ENCODE data around the gene SMARCA4.

SMARCA4 gene

GRCh38 chr19:11010041-11010440 is 49.2 kb downstream of the SMARCA4 start:
- DNase-seq (ENCODE audit: low spot score): no peak

GRCh38 chr19:11012507-11012906 is 51.7 kb downstream of the SMARCA4 start:
- no peak for DNase-seq (ENCODE audit: low spot score)

GRCh38 chr19:11013771-11014170 is 52.9 kb downstream of the SMARCA4 start:
- DNase-seq (ENCODE audit: low spot score): no peak

DNA sequence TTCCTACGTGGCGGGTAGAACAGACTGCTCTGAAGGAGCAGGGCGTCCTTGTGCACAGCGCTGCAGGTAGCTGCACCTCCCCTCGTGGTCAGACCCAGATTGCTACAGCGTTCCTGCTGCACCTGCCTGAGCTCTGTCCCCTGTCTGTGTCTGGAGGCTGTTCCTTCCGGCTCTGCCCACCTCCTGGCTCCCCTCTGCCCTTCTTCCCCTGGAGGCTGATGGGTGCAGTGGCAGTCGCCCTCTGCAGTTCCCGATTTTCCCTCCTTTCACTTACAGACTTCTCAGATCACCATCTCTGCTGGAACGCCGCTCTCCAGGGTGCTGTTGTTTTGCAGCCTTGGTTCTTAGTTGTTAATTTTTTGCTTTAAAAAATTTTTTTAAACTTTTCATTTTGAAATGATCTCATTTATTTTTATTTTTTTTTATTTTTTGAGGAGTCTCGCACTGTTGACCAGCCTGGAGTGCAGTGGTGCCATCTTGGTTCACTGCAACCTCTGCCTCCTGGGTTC is 53.6 kb downstream of the SMARCA4 start:
- DNase-seq (ENCODE audit: low spot score): no peak

GRCh38 chr19:11016631-11017030 is 55.8 kb downstream of the SMARCA4 start:
- no peak for DNase-seq (ENCODE audit: low spot score)

GRCh38 chr19:11017275-11018035 is 56.6 kb downstream of the SMARCA4 start:
- no peak for DNase-seq (ENCODE audit: low spot score)

- DNase-seq (ENCODE audit: low spot score): no peak
Measured at GRCh38 chr19:11018179-11018578, 57.3 kb downstream of the SMARCA4 start.

DNA sequence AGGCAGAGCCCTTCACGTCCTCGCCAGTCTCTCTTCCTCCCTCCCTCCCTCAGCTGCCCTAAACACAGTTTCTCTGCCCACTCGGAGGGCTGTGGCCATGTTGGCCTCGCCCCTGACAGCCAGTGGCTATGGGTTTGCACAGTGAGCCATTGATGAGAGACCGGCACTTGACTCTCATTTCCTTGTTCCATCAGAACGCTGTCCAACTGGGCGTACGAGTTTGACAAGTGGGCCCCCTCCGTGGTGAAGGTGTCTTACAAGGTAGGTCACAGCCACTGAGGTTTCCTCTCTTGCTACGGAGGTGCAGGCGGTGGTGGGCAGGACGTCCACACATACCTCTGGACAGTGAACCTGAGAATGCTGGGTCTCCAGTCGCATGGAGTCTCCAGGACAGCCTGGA is 57.9 kb downstream of the SMARCA4 start:
- DNase-seq (ENCODE audit: low spot score): no peak

- no peak for DNase-seq (ENCODE audit: low spot score)
Measured at GRCh38 chr19:11019262-11019661, 58.4 kb downstream of the SMARCA4 start.

DNA sequence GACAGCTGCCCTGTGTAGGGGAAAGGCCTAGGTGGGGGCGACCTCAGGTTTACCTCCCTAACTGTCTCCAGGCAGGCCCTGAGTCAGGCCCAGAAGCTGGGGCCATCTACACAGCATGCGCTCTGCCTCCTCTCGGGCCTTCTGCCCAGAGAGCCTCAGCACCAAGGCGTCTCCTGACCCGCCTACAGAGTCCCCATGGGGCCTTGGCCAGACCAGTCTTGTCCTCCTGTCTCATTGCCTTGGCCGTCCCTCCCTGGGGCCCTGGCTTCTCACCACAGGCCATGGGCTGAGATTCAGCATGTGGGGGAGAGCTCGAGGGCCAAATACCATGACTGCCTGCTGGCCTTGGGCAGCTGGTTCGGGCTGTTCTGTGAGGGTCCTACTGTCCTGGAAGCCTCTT is 59.0 kb downstream of the SMARCA4 start:
- DNase-seq (ENCODE audit: low spot score): no peak

DNA sequence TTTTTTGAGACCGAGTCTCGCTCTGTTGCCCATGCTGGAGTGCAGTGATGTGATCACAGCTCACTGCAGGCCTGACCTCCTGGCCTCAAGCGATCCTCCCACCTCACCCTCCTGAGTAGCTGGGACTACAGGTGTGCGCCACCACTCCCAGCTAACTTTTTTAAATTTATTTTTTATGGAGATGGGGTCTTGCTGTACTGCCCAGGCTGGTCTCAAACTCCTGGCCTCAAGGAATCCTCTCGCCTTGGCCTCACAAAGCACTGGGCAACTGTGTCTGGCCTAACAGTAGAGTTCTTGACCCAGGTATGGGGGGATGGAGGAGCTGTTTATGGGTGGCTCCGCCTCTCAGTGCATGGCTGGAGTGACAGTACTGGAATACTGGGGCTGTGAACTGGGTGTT is 59.6 kb downstream of the SMARCA4 start:
- DNase-seq (ENCODE audit: low spot score): no peak

- no peak for DNase-seq (ENCODE audit: low spot score)
Measured at GRCh38 chr19:11020982-11021759, 60.3 kb downstream of the SMARCA4 start.

GRCh38 chr19:11021760-11022144 is 60.9 kb downstream of the SMARCA4 start:
- no peak for DNase-seq (ENCODE audit: low spot score)

DNA sequence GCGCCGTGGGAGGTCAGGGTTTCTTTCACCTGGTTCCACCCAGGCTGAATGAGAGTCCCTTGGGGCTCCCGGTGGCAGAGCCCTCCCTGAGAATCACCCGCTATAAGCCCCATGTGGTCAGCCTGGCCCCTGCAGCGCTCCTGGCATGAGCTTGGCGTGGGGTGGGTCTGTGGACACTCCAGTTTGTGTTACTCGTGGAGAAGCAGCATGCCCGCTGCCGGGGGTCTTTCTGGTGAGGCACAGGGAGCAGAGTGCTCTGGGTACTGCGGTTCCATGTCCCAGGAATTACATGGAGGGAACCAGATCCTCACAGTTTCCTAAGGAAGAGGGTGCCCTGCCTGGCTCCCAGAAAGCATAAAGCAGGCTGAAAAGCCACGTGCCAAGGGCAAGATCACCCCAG is 62.2 kb downstream of the SMARCA4 start:
- DNase-seq (ENCODE audit: low spot score): no peak

DNA sequence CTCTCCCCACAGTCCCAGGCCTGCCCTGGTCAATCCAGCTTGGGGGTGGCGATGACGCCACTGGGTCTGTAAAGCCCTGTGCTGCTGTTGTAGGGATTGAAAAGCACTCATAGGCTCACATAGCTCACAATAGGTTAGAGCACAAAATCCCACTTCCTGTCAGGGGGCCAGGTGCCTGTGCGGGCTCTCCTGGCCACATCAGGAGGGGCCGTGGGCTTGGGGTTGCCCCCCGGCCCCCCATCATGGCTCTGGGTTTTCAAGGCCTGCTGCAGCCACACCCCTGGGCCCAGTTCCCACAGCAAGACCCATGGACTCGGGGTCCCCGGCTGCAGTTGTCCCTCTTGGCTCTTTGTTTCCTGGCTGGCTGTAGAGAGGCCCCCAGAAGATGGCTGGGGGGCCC is 62.9 kb downstream of the SMARCA4 start:
- DNase-seq (ENCODE audit: low spot score): no peak

DNA sequence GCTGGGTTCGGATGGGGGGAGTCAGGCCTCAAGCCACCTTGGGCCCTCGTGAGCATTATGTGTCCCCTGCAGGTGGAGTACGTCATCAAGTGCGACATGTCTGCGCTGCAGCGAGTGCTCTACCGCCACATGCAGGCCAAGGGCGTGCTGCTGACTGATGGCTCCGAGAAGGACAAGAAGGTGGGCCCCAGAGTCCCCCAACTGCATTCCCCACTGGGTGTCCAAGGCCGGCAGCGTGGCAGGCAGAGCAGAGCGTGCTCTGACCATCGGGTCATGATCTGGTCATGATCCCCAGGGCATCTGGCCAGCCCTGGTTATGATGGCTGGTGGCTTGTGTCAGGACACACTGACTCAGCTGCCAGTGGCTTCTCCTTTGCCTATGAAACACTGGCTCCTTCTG is 63.4 kb downstream of the SMARCA4 start:
- no peak for DNase-seq (ENCODE audit: low spot score)

GRCh38 chr19:11025006-11025405 is 64.2 kb downstream of the SMARCA4 start:
- no peak for DNase-seq (ENCODE audit: low spot score)

DNA sequence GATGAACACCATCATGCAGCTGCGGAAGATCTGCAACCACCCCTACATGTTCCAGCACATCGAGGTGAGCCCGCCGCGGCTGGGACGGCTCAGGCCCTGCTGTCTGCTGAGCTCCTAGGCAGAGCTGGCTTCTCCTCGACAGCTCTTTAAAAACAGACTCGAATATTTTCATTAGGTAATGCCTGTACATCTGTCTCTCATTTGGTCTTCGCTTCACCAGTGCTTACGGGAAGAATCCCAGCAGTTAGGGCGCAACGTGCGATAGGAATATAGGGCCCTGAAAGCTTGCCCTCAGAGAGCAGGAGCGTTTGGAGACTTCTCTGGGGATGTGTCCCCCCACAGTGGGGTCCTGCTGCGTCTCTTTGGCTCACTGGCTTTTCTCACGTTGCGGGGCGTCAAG is 64.6 kb downstream of the SMARCA4 start:
- no peak for DNase-seq (ENCODE audit: low spot score)

- DNase-seq (ENCODE audit: low spot score): no peak
Measured at GRCh38 chr19:11025997-11026396, 65.2 kb downstream of the SMARCA4 start.

DNA sequence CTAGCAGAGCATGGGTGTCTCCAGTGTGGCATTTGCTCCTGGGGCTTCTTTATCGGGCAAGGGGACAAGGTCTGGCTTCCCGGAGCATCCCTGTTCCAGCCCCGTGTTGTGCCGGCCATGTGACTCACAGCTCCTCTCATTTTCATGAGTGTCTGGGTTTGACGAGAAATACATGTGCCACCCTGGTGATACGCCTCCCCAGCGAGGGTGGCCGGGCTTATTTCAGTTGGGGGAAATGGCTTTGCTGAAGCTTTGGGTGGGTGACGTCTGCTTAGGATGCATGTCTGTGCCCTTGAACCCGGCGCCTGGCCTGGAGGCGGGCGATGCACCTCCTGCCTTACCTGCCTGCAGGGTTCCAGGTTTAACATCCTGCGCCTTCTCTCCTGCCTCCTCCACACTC is 66.6 kb downstream of the SMARCA4 start:
- DNase-seq (ENCODE audit: low spot score): no peak

DNA sequence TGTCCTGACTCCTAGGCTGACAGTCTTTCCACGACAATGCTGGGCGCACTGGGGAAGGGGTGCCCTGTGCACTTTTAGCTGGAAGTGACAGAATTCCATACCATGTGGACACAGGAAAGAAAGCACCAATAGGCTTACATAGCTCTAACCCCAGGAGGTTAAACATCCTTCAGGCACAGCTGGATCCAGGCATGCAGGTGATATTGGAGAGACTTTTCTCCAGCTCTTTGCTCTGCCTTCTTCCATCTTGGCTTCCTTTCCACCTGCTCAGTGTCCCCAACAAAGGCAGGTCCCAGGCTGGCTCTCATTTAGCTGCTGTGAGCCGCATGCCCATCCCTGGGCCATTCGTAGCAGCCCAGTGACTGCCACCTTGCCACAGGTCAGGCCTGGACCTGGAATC is 67.3 kb downstream of the SMARCA4 start:
- no peak for DNase-seq (ENCODE audit: low spot score)

GRCh38 chr19:11031421-11032070 is 70.7 kb downstream of the SMARCA4 start:
- DNase-seq (ENCODE audit: low spot score): no peak

GRCh38 chr19:11033251-11033650 is 72.4 kb downstream of the SMARCA4 start:
- DNase-seq (ENCODE audit: low spot score): no peak
